Brain microvascular endothelial cell (primary cell): ENCODE data around the gene CFAP54.

Experiments used
- DNase-seq: peaks from one replicate; pipeline ENCODE4 v3.0.0-alpha.2; 2020
- H3K27ac ChIP-seq: fragments of 250-450 bp; sonication (Bioruptor Pico); 2 replicates; pipeline ENCODE4 v1.5.1; 2020; ENCODE audit warnings: mild to moderate bottlenecking, moderate library complexity
- H3K27me3 ChIP-seq: fragments of 250-450 bp; sonication (Bioruptor Pico); replicated peaks from 2 replicates; pipeline ENCODE4 v1.5.1; 2020; ENCODE audit warnings: mild to moderate bottlenecking
- H3K36me3 ChIP-seq: fragments of 250-450 bp; sonication (Bioruptor Pico); replicated peaks from 2 replicates; pipeline ENCODE4 v1.5.1; 2020; ENCODE audit warnings: mild to moderate bottlenecking
- H3K4me3 ChIP-seq: 2 replicates; pipeline ENCODE4 v1.5.1; 2011; ENCODE audit warnings: low read depth, mild to moderate bottlenecking, control low read depth, low read length, moderate library complexity
- CTCF ChIP-seq: IDR thresholded peaks from 2 replicates; pipeline ENCODE4 v1.5.1; 2011; ENCODE audit warnings: low read depth, mild to moderate bottlenecking, moderate library complexity, low read length, control low read depth, inconsistent platforms; ENCODE audit errors: missing control alignments
- in situ Hi-C: cut with HindIII; loops from 2 replicates; pipeline ENCODE4 v1.10.0; 2017; ENCODE audit warnings: low sequenced_read_pairs, low pct_ligation_motif_present

The CFAP54 gene

GRCh38 chr12:96506776-96507175 is 17.4 kb downstream of the CFAP54 start:
- no peak overlapping the region for H3K27ac ChIP-seq
- in situ Hi-C loops, result loop anchor here (25.0 kb wide), 2 partner anchors 94 to 444 kb away; partner anchors contain the start of gene CDK17
- TF ChIP-seq CTCF, result no peak
- H3K36me3 ChIP-seq, result no peaks in the 10 kb centered on the region
- no peak overlapping the region for H3K4me3 ChIP-seq
- DNase-seq, result no peak
- no peaks in the 10 kb centered on the region for H3K27me3 ChIP-seq

- no peak overlapping the region for H3K27ac ChIP-seq
- no peak overlapping the region for H3K4me3 ChIP-seq
- DNase-seq, result no peak
- no peaks in the 10 kb centered on the region for H3K36me3 ChIP-seq
- no peak for TF ChIP-seq CTCF
- H3K27me3 ChIP-seq, result no peaks in the 10 kb centered on the region
- in situ Hi-C loops, result loop anchor here (25.0 kb wide), 2 partner anchors 98 to 448 kb away; partner anchors contain the start of gene CDK17
Measured at GRCh38 chr12:96510306-96510764, 21.0 kb downstream of the CFAP54 start.

- DNase-seq, result no peak
- in situ Hi-C loops, result loop anchor here (25.0 kb wide), 2 partner anchors 101 to 451 kb away; partner anchors contain the start of gene CDK17
- Histone ChIP-seq H3K36me3 (no peaks in the 10 kb centered on the region), H3K27ac (no peak overlapping the region), H3K4me3 (no peak overlapping the region), H3K27me3 (no peaks in the 10 kb centered on the region)
- TF ChIP-seq CTCF, result no peak
Measured at GRCh38 chr12:96513166-96513565, 23.8 kb downstream of the CFAP54 start.

- no peaks in the 10 kb centered on the region for H3K36me3 ChIP-seq
- no peak for TF ChIP-seq CTCF
- in situ Hi-C loops, result loop anchor here (25.0 kb wide), 2 partner anchors 101 to 451 kb away; partner anchors contain the start of gene CDK17
- H3K27me3 ChIP-seq, result no peaks in the 10 kb centered on the region
- H3K27ac ChIP-seq, result no peak overlapping the region
- no peak for DNase-seq
- no peak overlapping the region for H3K4me3 ChIP-seq
Measured at GRCh38 chr12:96513681-96514080, 24.3 kb downstream of the CFAP54 start.

GRCh38 chr12:96514328-96514727 is 25.0 kb downstream of the CFAP54 start:
- no peaks in the 10 kb centered on the region for H3K27me3 ChIP-seq
- H3K4me3 ChIP-seq, result no peak overlapping the region
- DNase-seq, result no peak
- in situ Hi-C loops, result loop anchor here (25.0 kb wide), 2 partner anchors 102 to 452 kb away; partner anchors contain the start of gene CDK17
- H3K36me3 ChIP-seq, result no peaks in the 10 kb centered on the region
- no peak overlapping the region for H3K27ac ChIP-seq
- TF ChIP-seq CTCF, result no peak
